Activated naive CD8-positive, alpha-beta T cell treated with anti-CD3 and anti-CD28 coated beads, Interleukin-2, amount 10 ng/mL, durations not matched to agents 7 days and 5 days (primary cell): ENCODE data around the gene PPP1R1A. TPM values are rescaled to one million over a fixed set of nuclear protein-coding genes. Genes with fewer than 3 reads are reported as not detected.
A peak's percentile ranks its signal among the peaks of the same experiment; 100 is the strongest.

Experiments used
- ATAC-seq: fragments of 150-1000 bp; cut with Tn5 transposase; one replicate; pipeline ENCODE4 v1.10.0; 2021; ENCODE audit warnings: low read depth, moderate library complexity
- POLR2A ChIA-PET: fragments of 350-600 bp; sonication (Branson Sonifier 250); formaldehyde crosslinking; loops from one replicate; lab custom pipeline; 2021; ENCODE audit warnings: antibody characterized with exemption; lab: Charles Lee
- DNase-seq: peaks from one replicate; pipeline ENCODE4 v3.0.0; 2021
- H3K27ac Mint-ChIP-seq: one replicate; pipeline ENCODE4 v1.8.0; 2022; ENCODE audit warnings: mild to moderate bottlenecking, mixed read lengths
- H3K27me3 Mint-ChIP-seq: one replicate; pipeline ENCODE4 v1.8.0; 2022; ENCODE audit warnings: mild to moderate bottlenecking, moderate library complexity, mixed read lengths
- H3K36me3 Mint-ChIP-seq: one replicate; pipeline ENCODE4 v1.8.0; 2021; ENCODE audit warnings: mild to moderate bottlenecking, mixed read lengths
- H3K4me1 Mint-ChIP-seq: one replicate; pipeline ENCODE4 v1.8.0; 2021; ENCODE audit warnings: mixed read lengths
- H3K4me3 Mint-ChIP-seq: one replicate; pipeline ENCODE4 v1.8.0; 2022; ENCODE audit warnings: mild to moderate bottlenecking, moderate library complexity, mixed read lengths
- H3K9me3 Mint-ChIP-seq: one replicate; pipeline ENCODE4 v1.8.0; 2021; ENCODE audit warnings: mixed read lengths
- total RNA-seq, 2 experiments: library from RNA; stranded (reverse); gene quantifications; one replicate each; pipeline ENCODE4 v1.2.3, GENCODE V29; 2021

PPP1R1A gene
- total RNA-seq, 2 experiments from 2014 or later, result not detected

GRCh38 chr12:54612225-54612750 is 23.8 kb upstream of the PPP1R1A start:
- H3K27me3 Mint-ChIP-seq, result peaks cover 23% of the 10 kb centered on the region
- no peak for ATAC-seq
- H3K4me3 Mint-ChIP-seq, result no peak overlapping the region
- H3K4me1 Mint-ChIP-seq, result peaks cover 6% of the 10 kb centered on the region
- H3K36me3 Mint-ChIP-seq, result no peaks in the 10 kb centered on the region
- no peak for DNase-seq
- no peaks in the 10 kb centered on the region for H3K9me3 Mint-ChIP-seq
- POLR2A ChIA-PET, result no interaction called here
- H3K27ac Mint-ChIP-seq, result no peak overlapping the region

DNA sequence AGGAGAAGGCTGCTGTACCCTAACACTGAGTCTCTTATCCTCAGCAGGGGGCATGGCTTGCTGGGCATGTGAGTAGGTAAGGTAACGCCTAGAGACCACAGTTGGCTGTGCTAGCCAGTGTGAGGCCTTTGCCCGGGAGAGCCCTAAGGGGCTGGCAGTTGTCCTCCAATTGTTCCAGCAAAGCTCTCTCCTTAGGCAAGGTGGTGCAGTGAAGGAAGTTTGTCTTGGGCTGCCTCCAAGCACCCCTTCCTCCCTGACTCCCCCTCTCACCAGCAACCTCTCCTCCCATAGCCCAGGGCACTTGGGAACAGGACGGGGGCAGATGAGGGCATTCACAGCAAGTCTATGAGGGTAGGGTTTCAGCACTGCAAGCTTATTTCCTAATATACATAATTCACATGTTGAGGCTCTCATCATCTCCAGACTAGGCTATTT is 23.3 kb upstream of the PPP1R1A start:
- Mint-ChIP-seq H3K27me3 (peaks cover 20% of the 10 kb centered on the region), H3K4me3 (no peak overlapping the region), H3K9me3 (no peaks in the 10 kb centered on the region), H3K4me1 (peaks cover 4% of the 10 kb centered on the region), H3K27ac (no peak overlapping the region), H3K36me3 (no peaks in the 10 kb centered on the region)
- ATAC-seq (no peak), DNase-seq (no peak)
- POLR2A ChIA-PET, result no interaction called here

DNA sequence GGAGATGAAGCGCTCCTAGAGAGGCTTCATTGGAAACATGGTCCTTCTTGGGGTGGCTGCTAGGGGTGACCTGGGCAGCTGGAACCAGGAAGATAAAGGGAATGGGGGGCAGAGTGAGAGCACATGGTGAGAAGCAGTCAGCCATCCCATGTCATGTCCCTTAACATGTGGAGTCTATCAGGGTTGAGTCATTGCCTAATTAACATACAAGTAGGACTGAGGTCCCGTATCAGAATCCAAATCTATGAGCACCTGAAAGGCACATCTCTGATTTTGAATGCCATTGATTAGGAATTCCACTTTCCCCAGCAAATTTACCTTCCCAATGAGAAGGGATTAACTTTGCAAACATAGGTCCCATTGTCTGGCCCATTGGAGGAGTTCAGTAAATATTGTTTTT is 20.3 kb upstream of the PPP1R1A start:
- Mint-ChIP-seq H3K9me3 (no peaks in the 10 kb centered on the region), H3K27me3 (peaks cover 11% of the 10 kb centered on the region), H3K4me3 (no peak overlapping the region), H3K27ac (no peak overlapping the region), H3K4me1 (peaks cover 2% of the 10 kb centered on the region), H3K36me3 (no peaks in the 10 kb centered on the region)
- DNase-seq (no peak), ATAC-seq (no peak)
- POLR2A ChIA-PET, result no interaction called here

- Mint-ChIP-seq H3K4me3 (no peak overlapping the region), H3K36me3 (no peaks in the 10 kb centered on the region), H3K9me3 (no peaks in the 10 kb centered on the region), H3K27me3 (peaks cover 9% of the 10 kb centered on the region), H3K4me1 (peaks cover 4% of the 10 kb centered on the region), H3K27ac (no peak overlapping the region)
- ATAC-seq, result no peak
- POLR2A ChIA-PET, result no interaction called here
- no peak for DNase-seq
Observed at GRCh38 chr12:54608156-54608555, 19.7 kb upstream of the PPP1R1A start.

DNA sequence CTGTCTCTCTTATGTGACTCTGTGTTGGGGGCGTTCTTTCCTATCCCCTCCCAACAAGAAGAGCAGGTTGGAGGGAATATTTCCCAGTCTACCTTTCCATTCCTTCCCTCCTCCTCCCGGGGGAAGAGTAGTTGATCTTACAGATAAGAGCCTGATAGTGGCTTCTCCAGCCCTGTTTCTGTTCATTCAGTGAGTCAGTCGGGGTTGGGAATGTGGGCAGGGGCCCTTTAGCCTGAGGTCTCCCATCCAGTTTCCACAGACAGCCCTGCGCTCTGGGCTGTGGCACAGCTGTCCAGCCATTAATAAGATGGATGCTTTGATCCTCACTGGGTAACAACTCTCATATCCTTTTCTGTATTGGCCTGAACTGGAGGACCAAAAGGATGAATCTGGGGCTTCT is 18.1 kb upstream of the PPP1R1A start:
- no peak overlapping the region for H3K27ac Mint-ChIP-seq
- peaks cover 9% of the 10 kb centered on the region for H3K27me3 Mint-ChIP-seq
- POLR2A ChIA-PET, result no interaction called here
- no peak overlapping the region for H3K4me3 Mint-ChIP-seq
- H3K9me3 Mint-ChIP-seq, result no peaks in the 10 kb centered on the region
- DNase-seq (no peak), ATAC-seq (no peak)
- H3K36me3 Mint-ChIP-seq, result no peaks in the 10 kb centered on the region
- H3K4me1 Mint-ChIP-seq, result peaks cover 7% of the 10 kb centered on the region

DNA sequence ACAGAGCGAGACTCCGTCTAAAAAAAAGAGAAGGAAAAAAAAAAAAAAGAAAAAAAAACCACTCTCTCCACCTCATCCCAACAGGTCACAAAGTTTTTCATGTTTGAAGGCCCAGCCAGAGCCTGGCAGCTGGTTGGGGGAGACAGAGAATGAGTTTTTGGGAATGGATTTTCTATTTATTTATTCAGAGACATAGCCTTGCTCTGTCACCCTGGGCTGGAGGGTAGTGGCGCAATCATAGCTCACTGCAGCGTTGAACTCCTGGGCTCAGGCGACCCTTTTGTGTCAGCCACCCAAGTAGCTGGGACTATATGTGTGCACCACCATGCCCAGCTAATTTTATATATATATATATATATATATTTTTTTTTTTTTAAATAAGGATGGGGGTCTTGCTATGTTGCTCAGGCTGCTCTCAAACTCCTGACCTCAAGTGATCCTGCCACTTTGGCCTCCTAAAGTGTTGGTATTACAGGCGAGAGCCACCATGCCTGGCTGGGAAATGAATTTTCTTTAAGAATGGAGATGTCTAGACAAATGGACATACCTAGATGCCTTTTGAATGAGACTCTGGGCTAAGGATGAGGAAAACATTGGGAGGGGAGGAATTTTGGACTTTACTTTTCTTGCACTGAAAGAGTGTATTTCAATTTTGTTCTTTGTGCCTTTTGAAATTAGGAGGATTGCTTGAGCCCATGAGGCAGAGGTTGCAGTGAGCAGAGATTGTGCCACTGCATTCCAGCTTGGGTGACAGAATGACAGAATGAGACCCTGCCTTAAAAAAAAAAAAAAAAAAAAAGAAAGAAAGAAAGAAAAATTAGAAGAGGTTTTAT is 16.9 kb upstream of the PPP1R1A start:
- H3K4me1 Mint-ChIP-seq, result peaks cover 7% of the 10 kb centered on the region
- no peak overlapping the region for H3K27ac Mint-ChIP-seq
- H3K27me3 Mint-ChIP-seq, result peaks cover 9% of the 10 kb centered on the region
- no peaks in the 10 kb centered on the region for H3K9me3 Mint-ChIP-seq
- no peak for ATAC-seq
- POLR2A ChIA-PET, result no interaction called here
- no peak for DNase-seq
- H3K4me3 Mint-ChIP-seq, result no peak overlapping the region
- no peaks in the 10 kb centered on the region for H3K36me3 Mint-ChIP-seq

GRCh38 chr12:54604436-54604835 is 16.0 kb upstream of the PPP1R1A start:
- ATAC-seq (no peak), DNase-seq (no peak)
- no peaks in the 10 kb centered on the region for H3K9me3 Mint-ChIP-seq
- no peaks in the 10 kb centered on the region for H3K36me3 Mint-ChIP-seq
- H3K4me3 Mint-ChIP-seq, result no peak overlapping the region
- no peak overlapping the region for H3K27ac Mint-ChIP-seq
- peaks cover 9% of the 10 kb centered on the region for H3K27me3 Mint-ChIP-seq
- peaks cover 7% of the 10 kb centered on the region for H3K4me1 Mint-ChIP-seq
- POLR2A ChIA-PET, result no interaction called here

- Mint-ChIP-seq H3K27me3 (peaks cover 9% of the 10 kb centered on the region), H3K4me3 (no peak overlapping the region), H3K4me1 (peaks cover 7% of the 10 kb centered on the region), H3K36me3 (no peaks in the 10 kb centered on the region), H3K9me3 (no peaks in the 10 kb centered on the region), H3K27ac (no peak overlapping the region)
- DNase-seq, result no peak
- ATAC-seq, result no peak
- POLR2A ChIA-PET, result no interaction called here
Observed at GRCh38 chr12:54603872-54604271, 15.4 kb upstream of the PPP1R1A start.

DNA sequence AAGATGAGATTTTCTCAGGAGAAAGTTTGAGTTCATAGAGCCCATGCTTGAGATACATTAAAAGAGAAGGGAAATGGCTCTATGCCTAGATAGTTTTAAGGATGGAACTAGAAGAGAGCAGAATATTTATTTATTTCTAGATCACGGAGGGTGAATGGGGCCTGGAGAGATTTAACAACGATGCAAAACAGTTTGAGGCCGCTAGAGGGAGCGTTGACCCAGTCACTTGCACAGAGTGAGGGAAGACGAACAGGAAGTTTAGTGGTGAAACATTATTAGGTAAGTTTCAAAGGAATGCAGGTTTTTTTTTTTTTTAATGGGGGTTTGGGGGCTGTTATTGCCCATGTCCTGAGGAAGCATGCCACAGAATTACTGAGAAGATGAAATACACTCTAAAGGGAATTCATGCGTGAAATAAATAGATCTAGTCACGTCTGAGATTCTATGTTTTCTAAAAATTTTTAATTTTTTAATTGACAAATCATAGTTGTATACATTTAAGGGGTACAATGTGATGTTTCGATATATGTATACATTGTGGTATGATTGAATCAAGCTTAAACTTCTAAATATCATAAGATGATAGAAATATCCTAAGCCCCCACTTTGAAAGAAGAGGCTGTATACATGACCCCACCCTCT is 14.8 kb upstream of the PPP1R1A start:
- DNase-seq (no peak), ATAC-seq (peak; percentile 94)
- no peaks in the 10 kb centered on the region for H3K9me3 Mint-ChIP-seq
- peaks cover 4% of the 10 kb centered on the region for H3K27me3 Mint-ChIP-seq
- no peak overlapping the region for H3K27ac Mint-ChIP-seq
- no peak overlapping the region for H3K4me3 Mint-ChIP-seq
- POLR2A ChIA-PET, result no interaction called here
- no peaks in the 10 kb centered on the region for H3K36me3 Mint-ChIP-seq
- H3K4me1 Mint-ChIP-seq, result peaks cover 7% of the 10 kb centered on the region

DNA sequence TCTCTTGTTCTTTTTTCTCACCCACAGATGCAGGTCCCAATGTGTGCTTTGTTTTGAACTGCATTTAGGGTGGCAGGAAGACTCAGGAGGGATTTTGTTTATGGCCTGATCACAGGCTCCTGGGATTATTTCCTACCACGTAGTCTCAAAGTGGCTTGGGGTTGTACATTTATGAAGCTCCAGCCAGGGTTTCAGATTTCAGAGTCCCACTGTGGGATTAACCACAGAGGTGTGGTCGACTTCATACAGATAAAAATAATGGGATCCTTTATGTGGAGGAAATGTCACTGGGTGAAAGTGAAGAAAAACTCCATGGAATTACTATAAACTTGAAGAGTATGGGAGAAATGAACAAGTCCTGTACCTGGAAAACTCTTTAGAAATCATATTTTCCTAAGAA is 14.2 kb upstream of the PPP1R1A start:
- ATAC-seq, result no peak
- peaks cover 4% of the 10 kb centered on the region for H3K27me3 Mint-ChIP-seq
- no peaks in the 10 kb centered on the region for H3K9me3 Mint-ChIP-seq
- no peak overlapping the region for H3K4me3 Mint-ChIP-seq
- peaks cover 5% of the 10 kb centered on the region for H3K4me1 Mint-ChIP-seq
- no peaks in the 10 kb centered on the region for H3K36me3 Mint-ChIP-seq
- POLR2A ChIA-PET, result interaction anchor here (0.7 kb wide), 1 partner anchor 360 kb away, joined by 3 read pairs; no protein-coding TSS in a partner anchor
- H3K27ac Mint-ChIP-seq, result no peak overlapping the region
- DNase-seq, result no peak

- POLR2A ChIA-PET, result interaction anchor here (0.7 kb wide), 1 partner anchor 359 kb away, joined by 3 read pairs; no protein-coding TSS in a partner anchor
- no peak for DNase-seq
- H3K9me3 Mint-ChIP-seq, result no peaks in the 10 kb centered on the region
- H3K27me3 Mint-ChIP-seq, result peaks cover 10% of the 10 kb centered on the region
- no peak overlapping the region for H3K4me3 Mint-ChIP-seq
- ATAC-seq, result no peak
- H3K36me3 Mint-ChIP-seq, result no peaks in the 10 kb centered on the region
- peaks cover 5% of the 10 kb centered on the region for H3K4me1 Mint-ChIP-seq
- H3K27ac Mint-ChIP-seq, result no peak overlapping the region
Observed at GRCh38 chr12:54601841-54602240, 13.4 kb upstream of the PPP1R1A start.

DNA sequence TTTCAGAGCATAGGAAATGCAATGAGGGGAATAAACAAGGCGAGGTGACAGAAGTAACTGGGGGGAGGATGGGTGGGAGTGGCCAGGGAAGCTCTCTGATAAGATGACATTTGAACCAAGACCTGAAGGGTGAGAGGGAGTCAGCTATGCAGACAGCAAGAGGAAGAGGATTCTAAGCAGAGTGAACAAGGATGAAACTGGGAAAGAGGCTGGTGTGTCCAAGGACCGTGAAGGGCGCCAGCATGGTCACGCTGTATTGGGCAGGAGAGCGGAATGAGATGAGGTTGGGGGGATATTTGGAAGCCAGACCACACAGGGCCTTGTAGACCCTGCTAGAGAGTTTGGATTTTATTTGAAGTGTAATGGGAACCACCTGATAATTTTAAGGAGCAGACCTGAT is 10.5 kb upstream of the PPP1R1A start:
- H3K4me1 Mint-ChIP-seq, result peaks cover 6% of the 10 kb centered on the region
- no peak for DNase-seq
- no peak overlapping the region for H3K27ac Mint-ChIP-seq
- no peaks in the 10 kb centered on the region for H3K36me3 Mint-ChIP-seq
- H3K4me3 Mint-ChIP-seq, result no peak overlapping the region
- no peaks in the 10 kb centered on the region for H3K9me3 Mint-ChIP-seq
- ATAC-seq, result no peak
- POLR2A ChIA-PET, result no interaction called here
- peaks cover 16% of the 10 kb centered on the region for H3K27me3 Mint-ChIP-seq

DNA sequence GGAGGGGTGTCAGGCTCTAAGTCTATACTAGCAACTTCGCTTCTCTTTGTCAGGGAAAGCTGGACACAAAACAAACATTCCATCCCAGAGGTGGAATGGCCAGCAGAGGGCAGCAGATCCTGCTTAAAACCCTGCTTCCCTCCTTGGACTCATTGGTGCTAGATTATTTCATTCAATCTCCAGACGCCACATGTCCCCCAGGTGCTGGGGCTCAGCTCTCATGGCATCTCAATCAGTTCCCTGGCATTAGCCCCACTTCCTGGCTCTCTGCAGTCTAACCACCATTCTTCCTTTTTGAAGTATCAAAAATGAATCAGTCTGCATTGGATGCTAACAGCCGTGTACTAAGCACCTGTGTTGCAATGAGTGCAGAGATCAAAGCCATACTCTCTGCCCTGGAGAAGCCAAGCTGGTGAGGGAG is 8.1 kb upstream of the PPP1R1A start:
- Mint-ChIP-seq H3K4me3 (no peak overlapping the region), H3K4me1 (peaks cover 1% of the 10 kb centered on the region), H3K36me3 (no peaks in the 10 kb centered on the region), H3K27me3 (peaks cover 22% of the 10 kb centered on the region), H3K27ac (no peak overlapping the region), H3K9me3 (no peaks in the 10 kb centered on the region)
- ATAC-seq (peak; percentile 49), DNase-seq (peak; percentile 51)
- POLR2A ChIA-PET, result no interaction called here

DNA sequence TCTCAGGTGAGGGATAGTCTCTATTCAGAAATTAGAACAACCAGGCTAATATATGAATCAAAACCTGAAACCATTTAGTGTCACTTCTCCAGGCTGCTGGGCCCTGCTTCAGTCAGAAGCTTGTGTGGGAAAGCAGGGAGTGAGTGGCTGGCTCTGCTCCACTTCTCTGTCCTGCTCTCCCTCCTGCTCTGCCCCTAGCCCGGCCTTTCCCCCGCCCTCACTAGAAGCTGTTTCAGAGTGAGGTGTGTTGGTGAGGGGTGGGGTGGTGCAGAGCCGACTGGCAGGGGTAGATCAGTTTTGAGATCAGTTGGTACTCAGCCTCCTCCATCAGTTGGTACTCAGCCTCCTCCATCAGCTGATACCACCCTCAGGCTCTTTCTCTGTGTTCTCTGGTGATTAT is 7.0 kb upstream of the PPP1R1A start:
- Mint-ChIP-seq H3K27ac (no peak overlapping the region), H3K9me3 (no peaks in the 10 kb centered on the region), H3K36me3 (no peaks in the 10 kb centered on the region), H3K27me3 (peaks cover 30% of the 10 kb centered on the region), H3K4me3 (no peak overlapping the region), H3K4me1 (peaks cover 1% of the 10 kb centered on the region)
- POLR2A ChIA-PET, result no interaction called here
- DNase-seq (no peak), ATAC-seq (no peak)
